Smooth muscle cell of the brain vasculature (primary cell): ENCODE results near the gene DHX38.

Source experiments
- DNase-seq: peaks from one replicate; pipeline ENCODE4 v3.0.0-alpha.2; 2012; ENCODE audit warnings: low read depth, low spot score

Gene DHX38

GRCh38 chr16:72083778-72084404, 9.8 kb upstream of the DHX38 start:
- no peak for DNase-seq

GRCh38 chr16:72084445-72084844, 9.2 kb upstream of the DHX38 start:
- DNase-seq: no peak

GRCh38 chr16:72085002-72085401, 8.6 kb upstream of the DHX38 start:
- no peak for DNase-seq

GRCh38 chr16:72091217-72091616, 2.4 kb upstream of the DHX38 start:
- no peak for DNase-seq

- no peak for DNase-seq
Measured at GRCh38 chr16:72092832-72093447, 707 bp upstream of the DHX38 start.

GRCh38 chr16:72094266-72094610, 591 bp downstream of the DHX38 start:
- DNase-seq: no peak

GRCh38 chr16:72098936-72099335, 5.3 kb downstream of the DHX38 start:
- no peak for DNase-seq

GRCh38 chr16:72099377-72099818, 5.8 kb downstream of the DHX38 start:
- peak; percentile 10 for DNase-seq

- DNase-seq: no peak
Measured at GRCh38 chr16:72101195-72101594, 7.5 kb downstream of the DHX38 start.

- no peak for DNase-seq
Measured at GRCh38 chr16:72104905-72105304, 11.3 kb downstream of the DHX38 start.

GRCh38 chr16:72105978-72106377, 12.3 kb downstream of the DHX38 start:
- DNase-seq: no peak

- no peak for DNase-seq
Measured at GRCh38 chr16:72107371-72107770, 13.7 kb downstream of the DHX38 start.

GRCh38 chr16:72108353-72109102, 14.9 kb downstream of the DHX38 start:
- DNase-seq: no peak

- no peak for DNase-seq
Measured at GRCh38 chr16:72109300-72109699, 15.7 kb downstream of the DHX38 start.

GRCh38 chr16:72109966-72110530, 16.4 kb downstream of the DHX38 start:
- DNase-seq: no peak

- DNase-seq: no peak
Measured at GRCh38 chr16:72110662-72111615, 17.3 kb downstream of the DHX38 start.

- DNase-seq: no peak
Measured at GRCh38 chr16:72111657-72112451, 18.2 kb downstream of the DHX38 start.

GRCh38 chr16:72112452-72112792, 18.8 kb downstream of the DHX38 start:
- no peak for DNase-seq

- DNase-seq: no peak
Measured at GRCh38 chr16:72112906-72113615, 19.4 kb downstream of the DHX38 start.

GRCh38 chr16:72113616-72113945, 19.9 kb downstream of the DHX38 start:
- no peak for DNase-seq
